ENCODE data around the gene SPINK4.
A peak's percentile ranks its signal among the peaks of the same experiment; 100 is the strongest.

The SPINK4 gene

DNA sequence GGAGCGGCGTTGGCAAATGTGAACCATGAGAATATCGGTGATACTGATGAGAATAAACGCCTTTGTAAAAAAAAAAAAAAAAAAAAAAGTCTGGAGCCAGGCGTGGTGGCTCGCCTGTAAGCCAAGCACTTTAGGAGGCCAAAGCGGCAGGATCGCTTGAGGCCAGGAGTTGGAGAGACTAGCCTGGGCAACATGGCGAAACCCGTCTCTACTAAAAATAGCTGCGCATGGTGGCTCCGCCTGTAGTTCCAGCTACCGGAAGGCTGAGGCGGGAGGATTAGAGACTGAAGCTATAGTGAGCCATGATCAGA lies 49.9 kb downstream of the SPINK4 start:
- peaks cover 2% of the 10 kb centered on the region for H3K36me3 ChIP-seq
- H3K9me3 ChIP-seq: no peaks in the 10 kb centered on the region
- H3K27me3 ChIP-seq: no peaks in the 10 kb centered on the region
- peak overlapping the region; percentile 91 to 98 for H3K4me3 ChIP-seq (ENCODE audit: low read depth in 1 of 2, low read length in 1 of 2)
- peaks cover 28 to 30% of the 10 kb centered on the region in 2 experiments for H3K4me1 ChIP-seq (ENCODE audit: control insufficient read depth in 1 of 2, insufficient read depth in 1 of 2, low read depth in 1 of 2, low read length in 1 of 2)
- H3K27ac ChIP-seq: peak overlapping the region; percentile 96
- TF ChIP-seq, protein P1, sequence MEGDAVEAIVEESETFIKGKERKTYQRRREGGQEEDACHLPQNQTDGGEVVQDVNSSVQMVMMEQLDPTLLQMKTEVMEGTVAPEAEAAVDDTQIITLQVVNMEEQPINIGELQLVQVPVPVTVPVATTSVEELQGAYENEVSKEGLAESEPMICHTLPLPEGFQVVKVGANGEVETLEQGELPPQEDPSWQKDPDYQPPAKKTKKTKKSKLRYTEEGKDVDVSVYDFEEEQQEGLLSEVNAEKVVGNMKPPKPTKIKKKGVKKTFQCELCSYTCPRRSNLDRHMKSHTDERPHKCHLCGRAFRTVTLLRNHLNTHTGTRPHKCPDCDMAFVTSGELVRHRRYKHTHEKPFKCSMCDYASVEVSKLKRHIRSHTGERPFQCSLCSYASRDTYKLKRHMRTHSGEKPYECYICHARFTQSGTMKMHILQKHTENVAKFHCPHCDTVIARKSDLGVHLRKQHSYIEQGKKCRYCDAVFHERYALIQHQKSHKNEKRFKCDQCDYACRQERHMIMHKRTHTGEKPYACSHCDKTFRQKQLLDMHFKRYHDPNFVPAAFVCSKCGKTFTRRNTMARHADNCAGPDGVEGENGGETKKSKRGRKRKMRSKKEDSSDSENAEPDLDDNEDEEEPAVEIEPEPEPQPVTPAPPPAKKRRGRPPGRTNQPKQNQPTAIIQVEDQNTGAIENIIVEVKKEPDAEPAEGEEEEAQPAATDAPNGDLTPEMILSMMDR (IDR thresholded peaks at IDR 0.05): no peak

DNA sequence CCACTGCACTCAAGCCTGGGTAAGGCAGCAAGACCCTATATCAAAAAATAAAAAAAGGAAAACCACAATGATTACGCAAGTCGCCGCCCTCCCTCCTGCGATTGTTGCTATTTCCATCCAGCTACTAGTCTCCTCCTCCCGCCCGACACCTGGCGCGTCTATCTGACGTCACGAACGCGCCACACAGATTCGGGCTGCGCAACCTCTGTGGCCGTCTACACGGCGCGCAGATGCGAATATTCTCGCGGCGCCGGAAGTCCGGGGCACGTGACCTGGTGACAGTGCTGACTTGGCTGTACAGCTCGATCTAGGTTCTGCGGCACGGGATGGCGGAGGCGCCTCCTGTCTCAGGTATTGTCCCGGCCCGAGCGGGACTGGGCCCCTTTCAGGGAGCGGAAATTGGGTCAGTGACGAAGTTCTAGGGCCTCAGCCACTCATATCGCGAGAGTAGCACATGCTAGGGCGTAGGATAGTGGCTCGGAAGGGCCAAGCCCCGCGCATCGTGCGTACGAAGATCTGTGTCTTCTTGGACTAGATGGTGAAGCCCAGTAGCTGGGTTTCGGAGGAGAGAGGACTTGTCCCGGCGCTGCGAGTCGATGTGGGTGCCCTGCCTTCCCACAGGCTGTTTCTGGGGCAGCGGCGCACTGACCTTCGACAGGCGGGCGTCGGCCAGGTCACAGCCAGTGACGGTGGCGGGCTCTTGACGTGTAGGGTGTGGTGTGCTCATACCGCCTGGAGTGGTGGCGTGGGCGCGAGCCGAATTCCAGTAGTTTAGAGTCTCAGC lies 50.5 kb downstream of the SPINK4 start, which contains the start of gene NFX1:
Gene NFX1, plus strand, starts transcription at position 270 of the 784 bp plus-strand sequence. Its CDS starts 57 bp downstream, at position 327.
- Histone ChIP-seq H3K27ac (peak within 1 kb of the TSS; percentile 96), H3K27me3 (no peaks in the 10 kb centered on the region), H3K4me1 (ENCODE audit: control insufficient read depth in 1 of 2, insufficient read depth in 1 of 2, low read depth in 1 of 2, low read length in 1 of 2) (peaks cover 28 to 30% of the 10 kb centered on the region in 2 experiments), H3K36me3 (peaks cover 5% of the 10 kb centered on the region), H3K9me3 (no peaks in the 10 kb centered on the region), H3K4me3 (ENCODE audit: low read depth in 1 of 2, low read length in 1 of 2) (peak within 1 kb of the TSS; percentile 91 to 98)
- TF ChIP-seq, protein P1 (IDR thresholded peaks at IDR 0.05): peak; percentile 4

DNA sequence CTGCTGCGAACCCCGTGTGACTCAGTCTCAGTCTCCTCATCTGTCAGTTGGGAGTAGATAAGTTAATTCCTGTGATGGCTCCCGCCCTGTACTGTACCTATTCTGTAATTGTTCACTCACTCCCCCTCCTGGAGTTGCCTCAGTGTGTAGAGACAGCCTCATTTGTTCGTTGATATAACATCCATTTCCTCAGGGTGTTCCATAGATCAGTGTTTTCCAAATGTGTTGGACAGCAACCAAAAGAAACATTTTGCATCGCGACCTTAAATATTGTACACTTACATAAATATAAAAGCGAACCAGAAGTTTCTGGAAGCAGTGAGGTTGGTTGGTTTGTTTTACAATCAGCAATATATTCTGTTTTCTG lies 51.0 kb downstream of the SPINK4 start:
- peaks cover 28% of the 10 kb centered on the region in 2 experiments for H3K4me1 ChIP-seq (ENCODE audit: control insufficient read depth in 1 of 2, insufficient read depth in 1 of 2, low read depth in 1 of 2, low read length in 1 of 2)
- TF ChIP-seq, protein P1 (IDR thresholded peaks at IDR 0.05): no peak
- no peaks in the 10 kb centered on the region for H3K27me3 ChIP-seq
- peaks cover 5% of the 10 kb centered on the region for H3K36me3 ChIP-seq
- no peaks in the 10 kb centered on the region for H3K9me3 ChIP-seq
- H3K4me3 ChIP-seq (ENCODE audit: low read depth in 1 of 2, low read length in 1 of 2): peak overlapping the region; percentile 91 to 98
- peak overlapping the region; percentile 96 for H3K27ac ChIP-seq

DNA sequence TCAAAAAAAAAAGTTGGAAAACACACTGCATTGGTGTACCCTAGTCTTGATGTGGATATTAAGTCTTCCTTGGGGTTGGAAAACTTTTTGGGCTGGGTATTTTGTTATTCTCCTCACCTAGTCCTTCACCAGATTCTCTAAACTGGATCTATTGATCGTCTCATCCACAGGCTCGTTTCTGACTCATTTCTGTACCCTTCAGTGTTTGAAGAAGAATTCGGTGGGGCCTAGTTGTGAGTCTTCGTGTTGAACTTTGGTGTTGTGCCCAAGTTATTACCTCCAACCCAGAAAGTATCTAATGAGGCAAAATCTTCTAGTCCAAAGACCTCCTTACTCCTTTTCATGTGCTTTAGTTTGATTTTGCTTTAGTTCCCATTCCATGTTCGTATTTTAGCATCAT lies 51.9 kb downstream of the SPINK4 start:
- Histone ChIP-seq H3K27me3 (no peaks in the 10 kb centered on the region), H3K27ac (peak overlapping the region; percentile 96), H3K9me3 (no peaks in the 10 kb centered on the region), H3K4me3 (ENCODE audit: low read depth in 1 of 2, low read length in 1 of 2) (no peak overlapping the region), H3K36me3 (peaks cover 5% of the 10 kb centered on the region), H3K4me1 (ENCODE audit: control insufficient read depth in 1 of 2, insufficient read depth in 1 of 2, low read depth in 1 of 2, low read length in 1 of 2) (peaks cover 30% of the 10 kb centered on the region in 2 experiments)
- TF ChIP-seq, protein P1 (IDR thresholded peaks at IDR 0.05): no peak

DNA sequence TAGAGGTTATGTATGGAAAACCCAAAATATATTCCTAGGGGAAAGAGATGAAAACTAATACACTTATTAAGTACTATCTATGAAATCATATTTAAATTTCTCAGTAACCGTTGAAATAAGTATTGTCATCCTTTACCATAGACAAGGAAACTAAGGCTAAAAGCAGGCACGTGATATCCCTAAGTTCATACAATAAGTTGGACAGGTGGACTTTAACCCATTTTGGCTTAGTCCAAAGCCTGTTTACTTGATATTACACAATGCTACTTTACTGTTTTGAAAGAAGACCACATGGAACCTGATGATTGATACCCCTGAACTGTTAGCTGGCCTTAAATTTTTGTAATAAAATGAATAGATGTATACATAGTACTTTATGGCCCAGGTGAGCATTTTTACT lies 53.8 kb downstream of the SPINK4 start:
- Histone ChIP-seq H3K36me3 (peaks cover 5% of the 10 kb centered on the region), H3K4me3 (ENCODE audit: low read depth in 1 of 2, low read length in 1 of 2) (no peak overlapping the region), H3K27me3 (no peaks in the 10 kb centered on the region), H3K27ac (no peak overlapping the region), H3K9me3 (no peaks in the 10 kb centered on the region), H3K4me1 (ENCODE audit: control insufficient read depth in 1 of 2, insufficient read depth in 1 of 2, low read depth in 1 of 2, low read length in 1 of 2) (peaks cover 36 to 37% of the 10 kb centered on the region in 2 experiments)
- TF ChIP-seq, protein P1 (IDR thresholded peaks at IDR 0.05): no peak
